HepG2 (cell line): ENCODE results near the gene PPP1R12C. TPM values are rescaled to one million over a fixed set of nuclear protein-coding genes. Genes with fewer than 3 reads are reported as not detected.

Experiments used
- ARNT2 ChIP-seq: sonication (generic); formaldehyde crosslinking; IDR thresholded peaks from 2 replicates; pipeline ENCODE4 v1.8.0; 2022; ENCODE audit warnings: mild to moderate bottlenecking, low read depth, missing genetic modification reagents, moderate library complexity
- BATF2 ChIP-seq: sonication (generic); formaldehyde crosslinking; IDR thresholded peaks from 2 replicates; pipeline ENCODE4 v1.8.0; 2022; ENCODE audit warnings: mild to moderate bottlenecking, missing genetic modification reagents, moderate library complexity
- CREM ChIP-seq, 2 experiments: sonication (generic) in 1 of 2; formaldehyde crosslinking in 1 of 2; IDR thresholded peaks; 2 replicates each; pipeline versions ENCODE4 v1.4.0 to v1.6.1; 2016 to 2020; ENCODE audit warnings: antibody characterized with exemption in 1 of 2, mild to moderate bottlenecking in 1 of 2, missing genetic modification reagents in 1 of 2
- NR1H2 ChIP-seq: sonication (generic); formaldehyde crosslinking; IDR thresholded peaks from 2 replicates; pipeline ENCODE4 v1.8.1; 2022; ENCODE audit warnings: low read depth, missing genetic modification reagents, borderline replicate concordance
- RAD21 ChIP-seq: fragments of 450-650 bp; formaldehyde crosslinking; IDR thresholded peaks from 2 replicates; pipeline ENCODE4 v1.5.0; 2020; ENCODE audit warnings: mild to moderate bottlenecking
- RNF2 ChIP-seq: fragments of 450-650 bp; conservative IDR thresholded peaks from 2 replicates; pipeline ENCODE4 v1.6.1; 2016; ENCODE audit warnings: low read depth
- SAFB2 ChIP-seq: sonication (generic); formaldehyde crosslinking; IDR thresholded peaks from 2 replicates; pipeline ENCODE4 v1.5.1; 2020; ENCODE audit warnings: missing genetic modification reagents, low read depth, mild to moderate bottlenecking, borderline replicate concordance
- SIX4 ChIP-seq: sonication (generic); formaldehyde crosslinking; IDR thresholded peaks from 2 replicates; pipeline ENCODE4 v1.4.0; 2020; ENCODE audit warnings: missing genetic modification reagents
- SNAPC2 ChIP-seq: sonication (generic); formaldehyde crosslinking; IDR thresholded peaks from 2 replicates; pipeline ENCODE4 v1.8.1; 2022; ENCODE audit warnings: mild to moderate bottlenecking, missing genetic modification reagents
- TFDP2 ChIP-seq: sonication (generic); formaldehyde crosslinking; IDR thresholded peaks from 2 replicates; pipeline ENCODE4 v1.4.0; 2020; ENCODE audit warnings: missing genetic modification reagents
- YEATS4 ChIP-seq: sonication (generic); formaldehyde crosslinking; IDR thresholded peaks from 2 replicates; pipeline ENCODE4 v1.4.0; 2020; ENCODE audit warnings: missing genetic modification reagents, borderline replicate concordance
- ZHX1 ChIP-seq: sonication (generic); formaldehyde crosslinking; IDR thresholded peaks from 2 replicates; pipeline ENCODE4 v1.8.1; 2022; ENCODE audit warnings: low read depth, mild to moderate bottlenecking, missing genetic modification reagents
- ZNF232 ChIP-seq: sonication (generic); formaldehyde crosslinking; IDR thresholded peaks from 2 replicates; pipeline ENCODE4 v1.4.0; 2020; ENCODE audit warnings: missing genetic modification reagents, borderline replicate concordance
- ZNF292 ChIP-seq: sonication (generic); formaldehyde crosslinking; IDR thresholded peaks from 2 replicates; pipeline ENCODE4 v1.8.1; 2022; ENCODE audit warnings: mild to moderate bottlenecking, low read depth, missing genetic modification reagents, borderline replicate concordance
- ZNF510 ChIP-seq: sonication (generic); formaldehyde crosslinking; IDR thresholded peaks from 2 replicates; pipeline ENCODE4 v1.4.0; 2020; ENCODE audit warnings: low read depth, mild to moderate bottlenecking, missing genetic modification reagents
- ZNF674 ChIP-seq: sonication (generic); formaldehyde crosslinking; IDR thresholded peaks from 2 replicates; pipeline ENCODE4 v1.5.0; 2020; ENCODE audit warnings: low read depth, mild to moderate bottlenecking, missing genetic modification reagents
- polyA plus RNA-seq, 8 experiments: library from polyadenylated mRNA; depleted of rRNA in 3 of 8; stranded (reverse) in 7 of 8; unstranded in 1 of 8; fragments of >200 nt; fragmentation: Illumina TruSeq in 4 of 8; extraction: Trizol in 4 of 8; gene quantifications; 2 replicates each; pipeline versions ENCODE4 v1.2.1 to v1.2.3, GENCODE V29; 2011 to 2016; ENCODE audit warnings: low read depth in 4 of 8, missing spikeins in 1 of 8, mixed read lengths in 1 of 8; ENCODE audit not compliant: insufficient read depth in 1 of 8
- total RNA-seq, 5 experiments: library from RNA; depleted of rRNA; stranded (reverse); fragments of >200 nt; fragmentation: Illumina TruSeq; extraction: Trizol; gene quantifications; 2 replicates each; pipeline ENCODE4 v1.2.3, GENCODE V29; 2016; ENCODE audit warnings: low read depth in 1 of 5
- TF ChIP-seq, protein P1 (sequence below): sonication (generic); formaldehyde crosslinking; IDR thresholded peaks from 2 replicates; pipeline ENCODE4 v1.4.0; 2020; ENCODE audit warnings: mild to moderate bottlenecking, missing genetic modification reagents

The PPP1R12C gene
- total and polyA plus RNA-seq, 2 of the 13 experiments (the other 11 are each of a cell fraction or from before 2014, with no cell fraction given) = 29.7 to 30.3 TPM

GRCh38 chr19:55080968-55081769, 36.3 kb downstream of the PPP1R12C start (continued):
- no peak for TF ChIP-seq BATF2
- no peak for TF ChIP-seq SNAPC2 (CRISPR knock-in tag)
- no peak for TF ChIP-seq ZNF674 (CRISPR knock-in tag)
- peak; percentile 19; the same call in 1 of the 2 replicates for TF ChIP-seq ARNT2 (CRISPR knock-in tag)
- TF ChIP-seq ZNF510 (CRISPR knock-in tag) = peak; percentile 44; the same call in 1 of the 2 replicates
- 0 out of 2 replicates have a peak, but pooled peaks have one; percentile 24 for TF ChIP-seq TFDP2 (CRISPR knock-in tag)
- no peak for TF ChIP-seq ZNF232 (CRISPR knock-in tag)
- 0 out of 2 replicates have a peak, but pooled peaks have one; percentile 21 for TF ChIP-seq YEATS4
- TF ChIP-seq SAFB2 (CRISPR knock-in tag) = 0 out of 2 replicates have a peak, but pooled peaks have one; percentile 36
- TF ChIP-seq RNF2 = 0 out of 2 replicates have a peak, but pooled peaks have one; percentile 49
- TF ChIP-seq NR1H2 (CRISPR knock-in tag) = no peak
- no peak for TF ChIP-seq SIX4 (CRISPR knock-in tag)
- TF ChIP-seq RAD21 = 0 out of 2 replicates have a peak, but pooled peaks have one; percentile 12
- no peak for TF ChIP-seq ZNF292 (CRISPR knock-in tag)
- TF ChIP-seq ZHX1 (CRISPR knock-in tag) = no peak
- TF ChIP-seq CREM (IDR thresholded peaks at IDR 0.05) = no peak
- no peak for TF ChIP-seq CREM (CRISPR knock-in tag; IDR thresholded peaks at IDR 0.05)
- TF ChIP-seq, protein P1, sequence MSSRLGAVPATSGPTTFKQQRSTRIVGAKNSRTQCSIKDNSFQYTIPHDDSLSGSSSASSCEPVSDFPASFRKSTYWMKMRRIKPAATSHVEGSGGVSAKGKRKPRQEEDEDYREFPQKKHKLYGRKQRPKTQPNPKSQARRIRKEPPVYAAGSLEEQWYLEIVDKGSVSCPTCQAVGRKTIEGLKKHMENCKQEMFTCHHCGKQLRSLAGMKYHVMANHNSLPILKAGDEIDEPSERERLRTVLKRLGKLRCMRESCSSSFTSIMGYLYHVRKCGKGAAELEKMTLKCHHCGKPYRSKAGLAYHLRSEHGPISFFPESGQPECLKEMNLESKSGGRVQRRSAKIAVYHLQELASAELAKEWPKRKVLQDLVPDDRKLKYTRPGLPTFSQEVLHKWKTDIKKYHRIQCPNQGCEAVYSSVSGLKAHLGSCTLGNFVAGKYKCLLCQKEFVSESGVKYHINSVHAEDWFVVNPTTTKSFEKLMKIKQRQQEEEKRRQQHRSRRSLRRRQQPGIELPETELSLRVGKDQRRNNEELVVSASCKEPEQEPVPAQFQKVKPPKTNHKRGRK (CRISPR knock-in tag) = no peak
